GM23338 (cell line): Measurements from ENCODE around the gene HERC2.

Source experiments
- CTCF ChIP-seq, 2 experiments: fragments of 200-600 bp in 1 of 2; sonication (generic) in 1 of 2; conservative IDR thresholded peaks; 2 replicates each; pipeline versions ENCODE4 v1.5.1 to v1.6.1; 2016 to 2017; ENCODE audit warnings: antibody characterized with exemption in 2 of 2, low read depth in 2 of 2, mild to moderate bottlenecking in 2 of 2, moderate library complexity in 1 of 2
- ETS1 ChIP-seq: IDR thresholded peaks from 2 replicates; pipeline ENCODE4 v1.6.1; 2016; ENCODE audit warnings: antibody characterized with exemption
- EZH2phosphoT487 ChIP-seq: fragments of 200-600 bp; sonication (generic); IDR thresholded peaks from one replicate; pipeline ENCODE4 v1.8.1; 2018; ENCODE audit warnings: antibody characterized with exemption; ENCODE audit not compliant: unreplicated experiment
- ZNF114 ChIP-seq: fragments of 250-450 bp; sonication (Bioruptor Pico); IDR thresholded peaks from 2 replicates; pipeline ENCODE4 v1.5.0; 2020; ENCODE audit warnings: mild to moderate bottlenecking, moderate library complexity

GRCh38 chr15:28271697-28272260 is 50.2 kb downstream of the HERC2 start:
- no peak for TF ChIP-seq EZH2phosphoT487
- TF ChIP-seq CTCF (conservative IDR thresholded peaks at IDR 0.05; ENCODE audit: low read depth in 2 of 2) = no peak
- TF ChIP-seq ETS1 = no peak
- no peak for TF ChIP-seq ZNF114 (CRISPR knock-in tag)
